ENCODE data around the gene HOXA5.

HOXA5 gene

DNA sequence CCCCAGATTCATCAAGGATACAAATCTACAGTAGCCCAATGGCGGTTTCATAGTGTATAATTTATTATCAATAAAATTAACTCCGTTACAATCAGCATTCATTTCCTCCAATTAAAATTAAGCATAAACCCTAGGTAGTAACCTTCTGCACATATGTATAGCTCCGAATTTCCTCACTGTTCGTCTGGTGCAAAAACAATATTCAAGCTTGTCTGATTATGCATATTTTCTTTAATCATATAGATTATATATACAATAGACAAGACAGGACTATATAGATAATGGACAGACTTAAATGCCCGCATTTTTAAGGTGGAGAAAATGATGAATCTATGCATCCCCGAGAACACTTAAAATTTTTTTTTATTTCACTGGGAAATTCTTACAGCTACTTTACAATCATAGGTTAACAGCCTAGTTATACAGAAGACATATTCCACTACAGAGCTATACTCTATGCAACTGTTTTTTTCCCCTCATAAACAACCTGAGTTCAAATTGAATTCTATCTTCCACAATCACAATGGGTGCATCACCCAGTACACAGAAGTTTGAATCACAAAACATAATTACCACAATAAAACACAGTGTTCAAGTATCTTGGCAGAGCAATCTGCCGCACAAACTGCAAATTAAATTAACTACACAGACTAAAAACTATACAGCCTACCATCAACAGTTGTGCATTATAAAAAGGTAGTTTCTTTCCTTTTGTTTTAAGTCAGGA, 19.2 kb upstream of the HOXA5 start:
- DNase-seq (ENCODE audit: low read depth in 1 of 2, low spot score in 1 of 2): no peak
- no peak overlapping the region for H3K4me3 ChIP-seq (replicated peaks; ENCODE audit: insufficient read depth, low read length)
- TF ChIP-seq, protein P1, sequence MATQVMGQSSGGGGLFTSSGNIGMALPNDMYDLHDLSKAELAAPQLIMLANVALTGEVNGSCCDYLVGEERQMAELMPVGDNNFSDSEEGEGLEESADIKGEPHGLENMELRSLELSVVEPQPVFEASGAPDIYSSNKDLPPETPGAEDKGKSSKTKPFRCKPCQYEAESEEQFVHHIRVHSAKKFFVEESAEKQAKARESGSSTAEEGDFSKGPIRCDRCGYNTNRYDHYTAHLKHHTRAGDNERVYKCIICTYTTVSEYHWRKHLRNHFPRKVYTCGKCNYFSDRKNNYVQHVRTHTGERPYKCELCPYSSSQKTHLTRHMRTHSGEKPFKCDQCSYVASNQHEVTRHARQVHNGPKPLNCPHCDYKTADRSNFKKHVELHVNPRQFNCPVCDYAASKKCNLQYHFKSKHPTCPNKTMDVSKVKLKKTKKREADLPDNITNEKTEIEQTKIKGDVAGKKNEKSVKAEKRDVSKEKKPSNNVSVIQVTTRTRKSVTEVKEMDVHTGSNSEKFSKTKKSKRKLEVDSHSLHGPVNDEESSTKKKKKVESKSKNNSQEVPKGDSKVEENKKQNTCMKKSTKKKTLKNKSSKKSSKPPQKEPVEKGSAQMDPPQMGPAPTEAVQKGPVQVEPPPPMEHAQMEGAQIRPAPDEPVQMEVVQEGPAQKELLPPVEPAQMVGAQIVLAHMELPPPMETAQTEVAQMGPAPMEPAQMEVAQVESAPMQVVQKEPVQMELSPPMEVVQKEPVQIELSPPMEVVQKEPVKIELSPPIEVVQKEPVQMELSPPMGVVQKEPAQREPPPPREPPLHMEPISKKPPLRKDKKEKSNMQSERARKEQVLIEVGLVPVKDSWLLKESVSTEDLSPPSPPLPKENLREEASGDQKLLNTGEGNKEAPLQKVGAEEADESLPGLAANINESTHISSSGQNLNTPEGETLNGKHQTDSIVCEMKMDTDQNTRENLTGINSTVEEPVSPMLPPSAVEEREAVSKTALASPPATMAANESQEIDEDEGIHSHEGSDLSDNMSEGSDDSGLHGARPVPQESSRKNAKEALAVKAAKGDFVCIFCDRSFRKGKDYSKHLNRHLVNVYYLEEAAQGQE (IDR thresholded peaks at IDR 0.05; ENCODE audit: insufficient replicate concordance, low read depth): no peak
- TF ChIP-seq GABPA (IDR thresholded peaks at IDR 0.05; ENCODE audit: low read depth): no peak
- TF ChIP-seq SPI1 (IDR thresholded peaks at IDR 0.05; ENCODE audit: borderline replicate concordance, low read depth): no peak
- no peak for TF ChIP-seq POLR2AphosphoS5 (IDR thresholded peaks at IDR 0.05; ENCODE audit: low read depth)
- TF ChIP-seq, protein P2, sequence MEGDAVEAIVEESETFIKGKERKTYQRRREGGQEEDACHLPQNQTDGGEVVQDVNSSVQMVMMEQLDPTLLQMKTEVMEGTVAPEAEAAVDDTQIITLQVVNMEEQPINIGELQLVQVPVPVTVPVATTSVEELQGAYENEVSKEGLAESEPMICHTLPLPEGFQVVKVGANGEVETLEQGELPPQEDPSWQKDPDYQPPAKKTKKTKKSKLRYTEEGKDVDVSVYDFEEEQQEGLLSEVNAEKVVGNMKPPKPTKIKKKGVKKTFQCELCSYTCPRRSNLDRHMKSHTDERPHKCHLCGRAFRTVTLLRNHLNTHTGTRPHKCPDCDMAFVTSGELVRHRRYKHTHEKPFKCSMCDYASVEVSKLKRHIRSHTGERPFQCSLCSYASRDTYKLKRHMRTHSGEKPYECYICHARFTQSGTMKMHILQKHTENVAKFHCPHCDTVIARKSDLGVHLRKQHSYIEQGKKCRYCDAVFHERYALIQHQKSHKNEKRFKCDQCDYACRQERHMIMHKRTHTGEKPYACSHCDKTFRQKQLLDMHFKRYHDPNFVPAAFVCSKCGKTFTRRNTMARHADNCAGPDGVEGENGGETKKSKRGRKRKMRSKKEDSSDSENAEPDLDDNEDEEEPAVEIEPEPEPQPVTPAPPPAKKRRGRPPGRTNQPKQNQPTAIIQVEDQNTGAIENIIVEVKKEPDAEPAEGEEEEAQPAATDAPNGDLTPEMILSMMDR (IDR thresholded peaks at IDR 0.05; ENCODE audit: insufficient read depth, low read length): no peak
- H3K27ac ChIP-seq (replicated peaks): no peak overlapping the region
- peaks cover 59% of the 10 kb centered on the region for H3K27me3 ChIP-seq (ENCODE audit: insufficient read depth, poor library complexity, severe bottlenecking)

DNA sequence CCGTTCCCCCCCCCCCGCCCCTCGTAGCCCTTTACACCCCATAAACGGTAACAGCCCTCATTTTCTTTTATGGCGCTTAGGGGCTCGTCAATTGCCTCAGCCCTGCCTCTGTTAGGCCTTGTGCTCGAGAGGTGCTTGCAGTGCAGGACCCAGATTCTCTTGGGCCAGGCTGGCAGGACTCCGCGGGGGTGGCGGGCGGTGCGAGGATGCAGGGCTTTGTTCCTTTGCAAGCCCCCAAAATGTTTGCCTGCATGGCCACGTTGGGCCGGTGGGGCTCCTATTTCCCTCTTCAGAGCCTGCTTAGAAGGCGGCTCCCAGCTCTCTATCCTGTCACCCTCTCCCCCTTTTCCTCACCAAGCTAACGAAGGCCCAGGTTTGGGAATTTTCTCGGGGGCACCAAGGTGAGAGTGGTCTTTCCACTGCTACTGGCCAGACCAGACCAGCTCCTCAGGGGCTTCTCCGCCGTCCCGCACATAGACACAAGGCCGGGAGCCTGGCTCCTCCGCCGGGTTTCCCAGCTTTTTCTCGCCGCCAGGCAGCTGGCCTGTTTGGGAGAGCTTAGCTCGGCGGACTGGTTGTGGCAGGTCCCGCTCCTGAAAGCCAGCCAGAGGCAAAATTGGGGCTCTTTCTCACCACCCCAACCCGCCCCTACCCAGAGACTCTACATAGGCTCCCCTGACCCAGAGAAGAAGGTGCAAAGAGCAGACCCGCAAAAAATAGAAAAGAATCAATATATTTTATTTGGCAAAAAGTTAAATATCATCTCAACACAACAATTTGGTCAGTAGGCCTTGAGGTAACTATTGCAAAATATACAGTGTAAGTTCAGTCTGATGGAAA, 18.5 kb upstream of the HOXA5 start:
- no peak overlapping the region for H3K27ac ChIP-seq (replicated peaks)
- TF ChIP-seq POLR2AphosphoS5 (IDR thresholded peaks at IDR 0.05; ENCODE audit: low read depth) (no peak), GABPA (IDR thresholded peaks at IDR 0.05; ENCODE audit: low read depth) (no peak), SPI1 (IDR thresholded peaks at IDR 0.05; ENCODE audit: borderline replicate concordance, low read depth) (no peak)
- TF ChIP-seq, protein P2 (IDR thresholded peaks at IDR 0.05; ENCODE audit: insufficient read depth, low read length): no peak
- TF ChIP-seq, protein P1 (IDR thresholded peaks at IDR 0.05; ENCODE audit: insufficient replicate concordance, low read depth): no peak
- H3K27me3 ChIP-seq (ENCODE audit: insufficient read depth, poor library complexity, severe bottlenecking): peaks cover 59% of the 10 kb centered on the region
- H3K4me3 ChIP-seq (replicated peaks; ENCODE audit: insufficient read depth, low read length): peak overlapping the region; percentile 74; the same call in 1 of the 2 replicates
- no peak for DNase-seq (ENCODE audit: low read depth in 1 of 2, low spot score in 1 of 2)

DNA sequence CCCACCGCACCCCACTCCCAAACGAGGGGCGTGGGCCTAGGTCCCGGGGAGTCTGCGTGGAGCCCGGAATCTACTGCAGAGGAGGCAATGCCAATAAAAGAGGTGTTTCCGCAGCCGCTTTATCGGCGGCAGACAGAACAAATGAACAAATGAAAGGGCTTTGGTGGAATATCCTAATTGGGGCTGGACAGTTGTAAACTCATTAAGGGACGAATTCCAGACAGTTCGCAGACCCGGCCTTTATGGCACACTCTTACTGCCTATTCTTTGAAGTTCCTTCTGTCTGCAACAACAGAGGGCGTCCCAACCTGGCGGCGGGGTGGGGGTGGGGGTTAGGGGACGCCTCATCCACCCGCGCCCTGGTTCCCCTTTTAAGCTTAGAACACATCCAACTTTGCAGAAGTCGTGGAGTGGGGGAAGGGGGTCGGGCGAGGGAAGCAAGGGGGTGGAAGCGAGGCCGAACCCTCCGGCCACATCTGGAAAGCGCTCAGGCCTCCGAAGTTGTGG, 17.8 kb upstream of the HOXA5 start:
- peaks cover 57% of the 10 kb centered on the region for H3K27me3 ChIP-seq (ENCODE audit: insufficient read depth, poor library complexity, severe bottlenecking)

More for the DNA sequence above, 17.8 kb upstream of the HOXA5 start:
- TF ChIP-seq, protein P2 (IDR thresholded peaks at IDR 0.05; ENCODE audit: insufficient read depth, low read length): no peak
- TF ChIP-seq SPI1 (IDR thresholded peaks at IDR 0.05; ENCODE audit: borderline replicate concordance, low read depth): peak; percentile 65; the same call in 1 of the 2 replicates
- DNase-seq (ENCODE audit: low read depth in 1 of 2, low spot score in 1 of 2): peak in 1 of 2 experiments; percentile 82
- H3K4me3 ChIP-seq (replicated peaks; ENCODE audit: insufficient read depth, low read length): peak overlapping the region; percentile 74
- peak overlapping the region; percentile 53 for H3K27ac ChIP-seq (replicated peaks)

Data from HL-60 (cell line).